SK-N-SH (cell line): ENCODE results near the gene CLEC2D. TPM values are rescaled to one million over a fixed set of nuclear protein-coding genes. Genes with fewer than 3 reads are reported as not detected.
"Not testable (repeated sequence)": the region's sequence is repeated elsewhere in the genome, so short reads cannot be mapped to it uniquely, and the experiment has no call there.

Source experiments
- CTCF ChIA-PET: fragments of 300-600, 350-600 bp; formaldehyde crosslinking; extraction: SDS; loops from one replicate; lab custom pipeline; 2021; lab: Yijun Ruan, JAX
- POLR2A ChIA-PET: fragments of 350-600 bp; sonication (Branson Sonifier 250); formaldehyde crosslinking; extraction: SDS; loops from one replicate; lab custom pipeline; 2020; ENCODE audit warnings: antibody characterized with exemption, inconsistent platforms; lab: Yijun Ruan, JAX
- DNase-seq: peaks from one replicate; pipeline ENCODE4 v3.0.0; 2012
- H2AFZ ChIP-seq: fragments of 200-600 bp; sonication (generic); 2 replicates; pipeline ENCODE4 v1.8.1; 2016; ENCODE audit warnings: antibody characterized with exemption, mild to moderate bottlenecking, low read depth
- H3F3A ChIP-seq: fragments of 200-600 bp; sonication (generic); replicated peaks from 2 replicates; pipeline ENCODE3; 2016; ENCODE audit warnings: antibody characterized with exemption, mild to moderate bottlenecking; ENCODE audit not compliant: insufficient read depth
- H3K27ac ChIP-seq, 2 experiments: fragments of 200-500 bp in 1 of 2; fragments of 200-600 bp in 1 of 2; sonication (Bioruptor generic) in 1 of 2; sonication (generic), shearing (Covaris generic) in 1 of 2; 2 replicates each; pipeline versions ENCODE4 v1.5.1 to v1.6.1; 2014 to 2016; ENCODE audit warnings: low read depth in 2 of 2, inconsistent platforms in 1 of 2, low read length in 1 of 2, mild to moderate bottlenecking in 1 of 2, mixed read lengths in 1 of 2
- H3K27me3 ChIP-seq: fragments of 200-600 bp; sonication (generic), shearing (Covaris generic); 2 replicates; pipeline ENCODE4 v1.6.1; 2016; ENCODE audit warnings: mixed run types; ENCODE audit not compliant: insufficient read depth
- H3K36me3 ChIP-seq, 2 experiments: fragments of 200-500 bp in 1 of 2; fragments of 200-600 bp in 1 of 2; sonication (Bioruptor generic) in 1 of 2; sonication (generic) in 1 of 2; replicated peaks in 1 of 2; 2 replicates each; pipeline versions ENCODE3 to v1.5.1; 2014 to 2016; ENCODE audit warnings: low read length in 1 of 2, mild to moderate bottlenecking in 1 of 2; ENCODE audit not compliant: insufficient read depth in 2 of 2, control insufficient read depth in 1 of 2
- H3K4me1 ChIP-seq, 2 experiments: fragments of 200-500 bp in 1 of 2; fragments of 200-600 bp in 1 of 2; sonication (Bioruptor generic) in 1 of 2; sonication (generic), shearing (Covaris generic) in 1 of 2; 2 replicates each; pipeline versions ENCODE4 v1.5.1 to v1.6.1; 2014 to 2016; ENCODE audit warnings: low read depth in 1 of 2, low read length in 1 of 2, mixed run types in 1 of 2; ENCODE audit not compliant: insufficient read depth in 2 of 2, control insufficient read depth in 1 of 2
- H3K4me2 ChIP-seq: fragments of 200-600 bp; sonication (generic), shearing (Covaris generic); 2 replicates; pipeline ENCODE4 v1.6.1; 2017; ENCODE audit warnings: mixed run types
- H3K4me3 ChIP-seq, 2 experiments: fragments of 200-500 bp in 1 of 2; fragments of 200-600 bp in 1 of 2; sonication (Bioruptor generic) in 1 of 2; sonication (generic), shearing (Covaris generic) in 1 of 2; 2 replicates each; pipeline versions ENCODE4 v1.5.1 to v1.8.1; 2014 to 2016; ENCODE audit warnings: low read depth in 2 of 2, inconsistent platforms in 1 of 2, low read length in 1 of 2, mild to moderate bottlenecking in 1 of 2, mixed read lengths in 1 of 2, moderate library complexity in 1 of 2
- H3K79me2 ChIP-seq: fragments of 200-600 bp; sonication (generic); 2 replicates; pipeline ENCODE4 v1.8.1; 2017; ENCODE audit warnings: mild to moderate bottlenecking; ENCODE audit not compliant: insufficient read depth
- H3K9ac ChIP-seq: fragments of 200-600 bp; sonication (generic); 2 replicates; pipeline ENCODE4 v1.6.1; 2017; ENCODE audit warnings: mixed run types
- H3K9me2 ChIP-seq: fragments of 200-600 bp; sonication (generic); 2 replicates; pipeline ENCODE4 v1.6.1; 2017; ENCODE audit warnings: mixed run types
- H3K9me3 ChIP-seq: fragments of 200-600 bp; sonication (generic); 2 replicates; pipeline ENCODE4 v1.6.1; 2017; ENCODE audit warnings: mixed run types, mild to moderate bottlenecking, moderate library complexity
- H4K20me1 ChIP-seq: fragments of 200-600 bp; sonication (generic); 2 replicates; pipeline ENCODE4 v1.6.1; 2017; ENCODE audit warnings: mild to moderate bottlenecking, mixed run types; ENCODE audit not compliant: insufficient read depth
- CHD2 ChIP-seq: fragments of 150-350 bp; IDR thresholded peaks from 2 replicates; pipeline ENCODE4 v1.6.1; 2018; ENCODE audit warnings: low read length; ENCODE audit not compliant: partially characterized antibody
- FOXJ3 ChIP-seq: sonication (generic); formaldehyde crosslinking; IDR thresholded peaks from 2 replicates; pipeline ENCODE4 v1.5.1; 2020; ENCODE audit warnings: mild to moderate bottlenecking, missing genetic modification reagents
- FOXM1 ChIP-seq: IDR thresholded peaks from 2 replicates; pipeline ENCODE4 v1.4.0; 2012; ENCODE audit warnings: low read depth, mild to moderate bottlenecking
- GABPA ChIP-seq: IDR thresholded peaks from 2 replicates; pipeline ENCODE4 v1.4.0; 2012; ENCODE audit warnings: low read depth, mild to moderate bottlenecking
- MAX ChIP-seq: IDR thresholded peaks from 2 replicates; pipeline ENCODE4 v1.4.0; 2012; ENCODE audit warnings: low read depth
- NRF1 ChIP-seq: IDR thresholded peaks from 2 replicates; pipeline ENCODE4 v1.6.1; 2012; ENCODE audit warnings: low read depth, mild to moderate bottlenecking, low read length
- PBX3 ChIP-seq: IDR thresholded peaks from 2 replicates; pipeline ENCODE4; 2012
- RCOR1 ChIP-seq: fragments of 150-350 bp; IDR thresholded peaks from 2 replicates; pipeline ENCODE4 v1.6.1; 2017; ENCODE audit warnings: antibody characterized with exemption, low read length
- RFX5 ChIP-seq: IDR thresholded peaks from 2 replicates; pipeline ENCODE4 v1.6.1; 2012; ENCODE audit warnings: mild to moderate bottlenecking, improper control_type of control experiment, low read length
- SIN3A ChIP-seq: IDR thresholded peaks from 2 replicates; pipeline ENCODE4 v1.6.1; 2012; ENCODE audit warnings: low read depth, mild to moderate bottlenecking, low read length, moderate library complexity, borderline replicate concordance
- SMC3 ChIP-seq: IDR thresholded peaks from 2 replicates; pipeline ENCODE4 v1.6.1; 2012; ENCODE audit warnings: low read depth, low read length, improper control_type of control experiment
- TEAD4 ChIP-seq: IDR thresholded peaks from 2 replicates; pipeline ENCODE4 v1.4.0; 2012; ENCODE audit warnings: mild to moderate bottlenecking, borderline replicate concordance; ENCODE audit not compliant: insufficient read depth
- USF2 ChIP-seq: fragments of 150-350 bp; IDR thresholded peaks from 2 replicates; pipeline ENCODE4 v1.6.1; 2017; ENCODE audit warnings: antibody characterized with exemption, low read length, low read depth, borderline replicate concordance
- ZBTB33 ChIP-seq: IDR thresholded peaks from 2 replicates; pipeline ENCODE4 v1.4.0; 2012; ENCODE audit warnings: low read depth, borderline replicate concordance
- WGBS: methylation state at CpG from one replicate; pipeline ENCODE4 v1.1.6; 2017; ENCODE audit warnings: low lambda C conversion rate; 5-methylcytosine and 5-hydroxymethylcytosine counted together
- polyA plus RNA-seq, 3 experiments: library from polyadenylated mRNA; depleted of rRNA; stranded (reverse); fragments of >200 nt; gene quantifications; 2 replicates each; pipeline ENCODE4 v1.2.3, GENCODE V29; 2012

Gene CLEC2D
- polyA plus RNA-seq, 1 of the 3 experiments (the other 2 are of a cell fraction), result 0.81 TPM

- Histone ChIP-seq H3K27ac (no peak overlapping the region), H2AFZ (no peak overlapping the region), H3K9ac (no peak overlapping the region), H3K27me3 (no peaks in the 10 kb centered on the region), H3F3A (no peaks in the 10 kb centered on the region), H4K20me1 (no peaks in the 10 kb centered on the region), H3K36me3 (peaks cover 4 to 5% of the 10 kb centered on the region in 2 experiments), H3K9me3 (peaks cover 6% of the 10 kb centered on the region; the same call in 1 of the 2 replicates), H3K9me2 (no peaks in the 10 kb centered on the region; the same call in 1 of the 2 replicates), H3K4me2 (no peak overlapping the region), H3K79me2 (no peaks in the 10 kb centered on the region), H3K4me1 (no peaks in the 10 kb centered on the region), H3K4me3 (no peak overlapping the region)
- POLR2A ChIA-PET, result no interaction called here
- CTCF ChIA-PET, result no interaction called here
- DNase-seq, result no peak
- WGBS, result 30% methylated on average over 1 of the region's 1 CpG
- no peak for TF ChIP-seq SIN3A
- TF ChIP-seq MAX, result no peak
- no peak for TF ChIP-seq CHD2
- TF ChIP-seq TEAD4, result no peak
- no peak for TF ChIP-seq NRF1
- no peak for TF ChIP-seq GABPA
Measured at GRCh38 chr12:9694241-9694640, 24.7 kb downstream of the CLEC2D start.

- H3F3A ChIP-seq, H3K9me2 ChIP-seq, H3K4me2 ChIP-seq, H3K79me2 ChIP-seq, H3K36me3 ChIP-seq, H2AFZ ChIP-seq, DNase-seq, H3K9me3 ChIP-seq, H3K4me1 ChIP-seq, H3K9ac ChIP-seq, H3K4me3 ChIP-seq, CTCF ChIA-PET, H3K27me3 ChIP-seq, H4K20me1 ChIP-seq, POLR2A ChIA-PET, H3K27ac ChIP-seq: not testable (repeated sequence)
- WGBS, result 88% methylated on average over 9 of the region's 9 CpGs
Measured at GRCh38 chr12:9695150-9695549, 25.6 kb downstream of the CLEC2D start.

- CTCF ChIA-PET, H3K4me3 ChIP-seq, H3K4me2 ChIP-seq, H3K9me3 ChIP-seq, H3K9ac ChIP-seq, H3K79me2 ChIP-seq, H3K27ac ChIP-seq, H3F3A ChIP-seq, H4K20me1 ChIP-seq, H2AFZ ChIP-seq, DNase-seq, H3K9me2 ChIP-seq, POLR2A ChIA-PET, H3K36me3 ChIP-seq, H3K4me1 ChIP-seq, H3K27me3 ChIP-seq: not testable (repeated sequence)
- WGBS, result 82% methylated on average over 3 of the region's 3 CpGs
Measured at GRCh38 chr12:9695661-9696060, 26.1 kb downstream of the CLEC2D start.

GRCh38 chr12:9697619-9698018 is 28.1 kb downstream of the CLEC2D start:
- no peak overlapping the region for H3K9ac ChIP-seq
- H3K4me2 ChIP-seq, result no peak overlapping the region
- H3K9me2 ChIP-seq, result no peaks in the 10 kb centered on the region
- ChIA-PET CTCF (interaction anchor here (1.1 kb wide), 1 partner anchor 11 kb away, joined by 6 read pairs; no protein-coding TSS in a partner anchor), POLR2A (no interaction called here)
- no peaks in the 10 kb centered on the region for H3F3A ChIP-seq
- no peak overlapping the region for H2AFZ ChIP-seq
- no peak overlapping the region for H3K4me3 ChIP-seq
- H3K4me1 ChIP-seq, result no peaks in the 10 kb centered on the region
- H3K27me3 ChIP-seq, result no peaks in the 10 kb centered on the region
- no peaks in the 10 kb centered on the region for H3K79me2 ChIP-seq
- H3K27ac ChIP-seq, result no peak overlapping the region
- DNase-seq, result no peak
- no peaks in the 10 kb centered on the region for H3K36me3 ChIP-seq
- H4K20me1 ChIP-seq, result no peaks in the 10 kb centered on the region
- no peaks in the 10 kb centered on the region for H3K9me3 ChIP-seq
- TF ChIP-seq USF2 (no peak), RCOR1 (no peak), FOXJ3 (CRISPR knock-in tag) (no peak), ZBTB33 (no peak), RFX5 (no peak), PBX3 (no peak), FOXM1 (no peak), SMC3 (no peak)
